GM19238 (cell line): ENCODE results near the gene IRF9.

ENCODE experiments used
- DNase-seq: peaks from one replicate; pipeline ENCODE4 v3.0.0; 2011; ENCODE audit warnings: low spot score; ENCODE audit not compliant: insufficient read length

Gene IRF9

GRCh38 chr14:24215495-24216344, 54.7 kb downstream of the IRF9 start, which contains the start of gene MDP1:
MDP1 (minus strand) TSS chr14:24216066; CDS start chr14:24215955, 111 bp downstream.
- DNase-seq, result peak; percentile 85
